GM06990 (cell line): ENCODE measurements around the gene FHAD1.

ENCODE experiments used
- DNase-seq: peaks from one replicate; pipeline ENCODE4 v3.0.0-alpha.2; 2011; ENCODE audit not compliant: insufficient read length; ENCODE audit errors: extremely low read depth
- H3K27me3 ChIP-seq: replicated peaks from 2 replicates; pipeline ENCODE4 v1.6.0; 2011; ENCODE audit warnings: low read length; ENCODE audit not compliant: control insufficient read depth, insufficient read depth
- H3K36me3 ChIP-seq: 2 replicates; pipeline ENCODE4 v1.5.1; 2011; ENCODE audit warnings: low read length; ENCODE audit not compliant: control insufficient read depth, insufficient read depth
- H3K4me3 ChIP-seq: replicated peaks from 2 replicates; pipeline ENCODE4 v1.5.1; 2011; ENCODE audit warnings: low read depth, mild to moderate bottlenecking, control low read depth, low read length
- TF ChIP-seq, protein P1 (sequence below): IDR thresholded peaks from 2 replicates; pipeline ENCODE4 v1.5.1; 2011; ENCODE audit warnings: low read length, control low read depth, mild to moderate bottlenecking, inconsistent platforms; ENCODE audit not compliant: insufficient read depth, poor library complexity, severe bottlenecking

The FHAD1 gene

GRCh38 chr1:15312626-15313411 is 65.8 kb downstream of the FHAD1 start:
- no peaks in the 10 kb centered on the region for H3K36me3 ChIP-seq
- TF ChIP-seq, protein P1, sequence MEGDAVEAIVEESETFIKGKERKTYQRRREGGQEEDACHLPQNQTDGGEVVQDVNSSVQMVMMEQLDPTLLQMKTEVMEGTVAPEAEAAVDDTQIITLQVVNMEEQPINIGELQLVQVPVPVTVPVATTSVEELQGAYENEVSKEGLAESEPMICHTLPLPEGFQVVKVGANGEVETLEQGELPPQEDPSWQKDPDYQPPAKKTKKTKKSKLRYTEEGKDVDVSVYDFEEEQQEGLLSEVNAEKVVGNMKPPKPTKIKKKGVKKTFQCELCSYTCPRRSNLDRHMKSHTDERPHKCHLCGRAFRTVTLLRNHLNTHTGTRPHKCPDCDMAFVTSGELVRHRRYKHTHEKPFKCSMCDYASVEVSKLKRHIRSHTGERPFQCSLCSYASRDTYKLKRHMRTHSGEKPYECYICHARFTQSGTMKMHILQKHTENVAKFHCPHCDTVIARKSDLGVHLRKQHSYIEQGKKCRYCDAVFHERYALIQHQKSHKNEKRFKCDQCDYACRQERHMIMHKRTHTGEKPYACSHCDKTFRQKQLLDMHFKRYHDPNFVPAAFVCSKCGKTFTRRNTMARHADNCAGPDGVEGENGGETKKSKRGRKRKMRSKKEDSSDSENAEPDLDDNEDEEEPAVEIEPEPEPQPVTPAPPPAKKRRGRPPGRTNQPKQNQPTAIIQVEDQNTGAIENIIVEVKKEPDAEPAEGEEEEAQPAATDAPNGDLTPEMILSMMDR = no peak
- no peak for DNase-seq
- peaks cover 4% of the 10 kb centered on the region for H3K27me3 ChIP-seq
- H3K4me3 ChIP-seq = no peak overlapping the region

- peak; percentile 38 for DNase-seq
- H3K36me3 ChIP-seq = no peaks in the 10 kb centered on the region
- H3K27me3 ChIP-seq = peaks cover 4% of the 10 kb centered on the region
- no peak overlapping the region for H3K4me3 ChIP-seq
- TF ChIP-seq, protein P1 = no peak
Measured at GRCh38 chr1:15314328-15315281, 67.6 kb downstream of the FHAD1 start.

GRCh38 chr1:15315815-15316214 is 68.8 kb downstream of the FHAD1 start:
- TF ChIP-seq, protein P1 = no peak
- Histone ChIP-seq H3K4me3 (no peak overlapping the region), H3K27me3 (peaks cover 4% of the 10 kb centered on the region), H3K36me3 (no peaks in the 10 kb centered on the region)
- DNase-seq = no peak

- DNase-seq = no peak
- H3K27me3 ChIP-seq = peaks cover 1% of the 10 kb centered on the region; the same call in 1 of the 2 replicates
- TF ChIP-seq, protein P1 = no peak
- H3K4me3 ChIP-seq = no peak overlapping the region
- H3K36me3 ChIP-seq = no peaks in the 10 kb centered on the region
Measured at GRCh38 chr1:15316510-15316909, 69.5 kb downstream of the FHAD1 start.

- TF ChIP-seq, protein P1 = no peak
- DNase-seq = no peak
- H3K27me3 ChIP-seq = no peaks in the 10 kb centered on the region
- no peaks in the 10 kb centered on the region for H3K36me3 ChIP-seq
- H3K4me3 ChIP-seq = no peak overlapping the region
Measured at GRCh38 chr1:15320267-15320666, 73.2 kb downstream of the FHAD1 start.
